ENCODE results near the gene EP400.

EP400 gene

GRCh38 chr12:131994589-131994988, 44.8 kb downstream of the EP400 start:
- TF ChIP-seq ZFX (IDR thresholded peaks at IDR 0.05; ENCODE audit: borderline replicate concordance) = no peak
- TF ChIP-seq CTCF (IDR thresholded peaks at IDR 0.05) = no peak
- H3K27ac ChIP-seq = no peak overlapping the region

- H3K27ac ChIP-seq = no peak overlapping the region
- TF ChIP-seq ZFX (IDR thresholded peaks at IDR 0.05; ENCODE audit: borderline replicate concordance) (no peak), CTCF (IDR thresholded peaks at IDR 0.05) (no peak)
These were observed 50.6 kb downstream of the EP400 start for GRCh38 chr12:132000286-132000872.

GRCh38 chr12:132003846-132004245, 54.1 kb downstream of the EP400 start:
- TF ChIP-seq CTCF (IDR thresholded peaks at IDR 0.05) (no peak), ZFX (IDR thresholded peaks at IDR 0.05; ENCODE audit: borderline replicate concordance) (no peak)
- H3K27ac ChIP-seq = no peak overlapping the region

- no peak overlapping the region for H3K27ac ChIP-seq
These were observed 55.2 kb downstream of the EP400 start for GRCh38 chr12:132004946-132005345.

GRCh38 chr12:132006056-132006680, 56.4 kb downstream of the EP400 start:
- H3K27ac ChIP-seq = no peak overlapping the region
- TF ChIP-seq ZFX (IDR thresholded peaks at IDR 0.05; ENCODE audit: borderline replicate concordance) (no peak), CTCF (IDR thresholded peaks at IDR 0.05) (no peak)

More at GRCh38 chr12:132004946-132005345, 55.2 kb downstream of the EP400 start:
- TF ChIP-seq CTCF (IDR thresholded peaks at IDR 0.05) (no peak), ZFX (IDR thresholded peaks at IDR 0.05; ENCODE audit: borderline replicate concordance) (no peak)

GRCh38 chr12:132007041-132007440, 57.3 kb downstream of the EP400 start:
- TF ChIP-seq ZFX (IDR thresholded peaks at IDR 0.05; ENCODE audit: borderline replicate concordance) = no peak
- TF ChIP-seq CTCF (IDR thresholded peaks at IDR 0.05) = no peak
- no peak overlapping the region for H3K27ac ChIP-seq

- no peak overlapping the region for H3K27ac ChIP-seq
These were observed 59.7 kb downstream of the EP400 start for GRCh38 chr12:132009336-132009859.

More at GRCh38 chr12:132009336-132009859, 59.7 kb downstream of the EP400 start:
- TF ChIP-seq CTCF (IDR thresholded peaks at IDR 0.05) = no peak
- TF ChIP-seq ZFX (IDR thresholded peaks at IDR 0.05; ENCODE audit: borderline replicate concordance) = no peak
